A549 (cell line): Measurements from ENCODE around the gene LSM12. TPM values are rescaled to one million over a fixed set of nuclear protein-coding genes. Genes with fewer than 3 reads are reported as not detected.

Source experiments
- ATAC-seq, 2 experiments: fragments of 200-7000 bp in 1 of 2; fragments of >200 bp in 1 of 2; cut with Nextera tagmentation in 1 of 2; cut with Tn5 transposase in 1 of 2; 3 replicates each; pipeline versions ENCODE4 v1.8.0 to v1.9.1; 2018 to 2020; ENCODE audit warnings: mild to moderate bottlenecking in 1 of 2, moderate library complexity in 1 of 2
- CTCF ChIA-PET: fragments of 300-600 bp; sonication (Branson Sonifier 250); formaldehyde crosslinking; extraction: SDS; loops from one replicate; lab custom pipeline; 2021; ENCODE audit warnings: antibody characterized with exemption, inconsistent platforms; lab: Yijun Ruan, JAX
- POLR2A ChIA-PET: fragments of 350-600 bp; formaldehyde crosslinking; extraction: SDS; loops from one replicate; lab custom pipeline; 2021; ENCODE audit warnings: antibody characterized with exemption, inconsistent platforms; lab: Yijun Ruan, JAX
- DNase-seq, 2 experiments: peaks; one replicate each; pipeline versions ENCODE4 v3.0.0 to v3.0.0-alpha.2; 2011 to 2016; ENCODE audit warnings: low read depth in 1 of 2, low spot score in 1 of 2
- FAIRE-seq: peaks from 2 replicates; lab custom pipeline; 2011; peaks lifted over from hg19 to GRCh38; lab: Jason Lieb, UNC
- H3K27ac ChIP-seq, 2 experiments: fragments of >200 bp; sonication (Bioruptor Twin); formaldehyde crosslinking; 3 replicates each; pipeline ENCODE4 v1.5.1; 2016 to 2017
- H3K4me1 ChIP-seq: fragments of >200 bp; sonication (Bioruptor Twin); formaldehyde crosslinking; 3 replicates; pipeline ENCODE4 v1.6.1; 2016
- H3K4me2 ChIP-seq: fragments of >200 bp; sonication (Bioruptor Twin); formaldehyde crosslinking; 3 replicates; pipeline ENCODE4 v1.6.1; 2016
- H3K4me3 ChIP-seq: fragments of >200 bp; sonication (Bioruptor Twin); formaldehyde crosslinking; 3 replicates; pipeline ENCODE4 v1.5.1; 2016
- H3K9me3 ChIP-seq: fragments of >200 bp; sonication (Bioruptor Twin); formaldehyde crosslinking; 3 replicates; pipeline ENCODE4 v1.6.1; 2016
- ATOH8 ChIP-seq: fragments of 250-450 bp; sonication (Bioruptor Pico); IDR thresholded peaks from 2 replicates; pipeline ENCODE4 v1.5.0; 2020; ENCODE audit warnings: low read depth, mild to moderate bottlenecking, moderate library complexity
- CBX2 ChIP-seq: fragments of 200-600 bp; sonication (generic); IDR thresholded peaks from 2 replicates; pipeline ENCODE4 v1.6.1; 2016; ENCODE audit warnings: low read depth, mild to moderate bottlenecking, borderline replicate concordance
- CHD4 ChIP-seq: fragments of 200-600 bp; sonication (generic); IDR thresholded peaks from 2 replicates; pipeline ENCODE4 v1.6.1; 2016; ENCODE audit warnings: antibody characterized with exemption, mild to moderate bottlenecking, borderline replicate concordance
- CTCF ChIP-seq: fragments of >200 bp; sonication (Bioruptor Twin); formaldehyde crosslinking; IDR thresholded peaks from 3 replicates; pipeline ENCODE4 v1.5.1; 2016
- HDAC2 ChIP-seq: fragments of 200-600 bp; sonication (generic); IDR thresholded peaks from 2 replicates; pipeline ENCODE4 v1.6.1; 2016
- HES2 ChIP-seq: fragments of >200 bp; sonication (Bioruptor Twin); formaldehyde crosslinking; IDR thresholded peaks from 2 replicates; pipeline ENCODE4 v1.6.1; 2016
- HOXB13 ChIP-seq: fragments of 250-450 bp; sonication (Bioruptor Pico); IDR thresholded peaks from 2 replicates; pipeline ENCODE4 v1.5.0; 2020; ENCODE audit warnings: low read depth, mild to moderate bottlenecking, moderate library complexity
- HOXB5 ChIP-seq: fragments of 250-450 bp; sonication (Bioruptor Pico); IDR thresholded peaks from 2 replicates; pipeline ENCODE4 v1.5.0; 2020; ENCODE audit warnings: mild to moderate bottlenecking, moderate library complexity
- JUN ChIP-seq, 2 experiments: fragments of >200 bp; sonication (Bioruptor Twin); formaldehyde crosslinking; IDR thresholded peaks; 2 replicates in 1 of 2; 3 replicates in 1 of 2; pipeline ENCODE4 v1.6.1; 2016 to 2017
- KDM5A ChIP-seq: fragments of 200-600 bp; sonication (generic); IDR thresholded peaks from 2 replicates; pipeline ENCODE4 v1.6.1; 2016; ENCODE audit warnings: antibody characterized with exemption, mild to moderate bottlenecking
- MAFK ChIP-seq: fragments of 450-650 bp; IDR thresholded peaks from 2 replicates; pipeline ENCODE4 v1.6.1; 2014; ENCODE audit not compliant: partially characterized antibody
- MAZ ChIP-seq: fragments of 150-350 bp; IDR thresholded peaks from 2 replicates; pipeline ENCODE4 v1.6.1; 2014; ENCODE audit warnings: antibody characterized with exemption, low read depth, low read length, borderline replicate concordance
- NPAS2 ChIP-seq: fragments of 250-450 bp; sonication (Bioruptor Pico); IDR thresholded peaks from 2 replicates; pipeline ENCODE4 v1.8.0; 2022; ENCODE audit warnings: mild to moderate bottlenecking, moderate library complexity, borderline replicate concordance
- NR3C1 ChIP-seq: fragments of >200 bp; sonication (Bioruptor Twin); formaldehyde crosslinking; IDR thresholded peaks from 3 replicates; pipeline ENCODE4 v1.6.1; 2017
- RAD21 ChIP-seq, 2 experiments: fragments of >200 bp in 1 of 2; sonication (Bioruptor Twin) in 1 of 2; formaldehyde crosslinking in 1 of 2; IDR thresholded peaks in 1 of 2; conservative IDR thresholded peaks in 1 of 2; 2 replicates in 1 of 2; 3 replicates in 1 of 2; pipeline ENCODE4 v1.6.1; 2012 to 2018; ENCODE audit warnings: inconsistent platforms in 1 of 2
- RARB ChIP-seq: fragments of 250-450 bp; sonication (Bioruptor Pico); IDR thresholded peaks from 2 replicates; pipeline ENCODE4 v1.8.0; 2021; ENCODE audit warnings: mild to moderate bottlenecking, moderate library complexity
- SMC3 ChIP-seq: fragments of >200 bp; sonication (Bioruptor Twin); formaldehyde crosslinking; IDR thresholded peaks from 3 replicates; pipeline ENCODE4 v1.6.1; 2018; ENCODE audit warnings: inconsistent platforms
- TP53 ChIP-seq: fragments of 250-450 bp; sonication (Bioruptor Pico); IDR thresholded peaks from 2 replicates; pipeline ENCODE4 v1.5.0; 2021; ENCODE audit warnings: mild to moderate bottlenecking, moderate library complexity
- ZFP36 ChIP-seq: fragments of 450-650 bp; IDR thresholded peaks from 2 replicates; pipeline ENCODE4 v1.6.1; 2014; ENCODE audit warnings: borderline replicate concordance; ENCODE audit not compliant: partially characterized antibody
- ZSCAN20 ChIP-seq: fragments of 250-450 bp; sonication (Bioruptor Pico); IDR thresholded peaks from 2 replicates; pipeline ENCODE4 v1.8.0; 2022; ENCODE audit warnings: mild to moderate bottlenecking, moderate library complexity
- WGBS: methylation state at CpG from one replicate; pipeline ENCODE4 v1.1.6; 2017; ENCODE audit errors: missing lambda C conversion rate; 5-methylcytosine and 5-hydroxymethylcytosine counted together
- polyA plus RNA-seq, 4 experiments: library from polyadenylated mRNA; depleted of rRNA in 3 of 4; stranded (reverse); fragments of >200 nt; fragmentation: RNase III in 1 of 4; extraction: RNeasy Plus Mini Kit Qiagen cat#74134 plus additional on column Dnase treatment in 1 of 4; gene quantifications; 2 replicates in 3 of 4; 3 replicates in 1 of 4; pipeline ENCODE4 v1.2.3, GENCODE V29; 2011 to 2017

The LSM12 gene
- polyA plus RNA-seq, 2 of the 4 experiments (the other 2 are of a cell fraction) = 43.9 to 75.0 TPM

GRCh38 chr17:44066204-44066930 is at the start of gene LSM12 (continued):
- TF ChIP-seq JUN (IDR thresholded peaks at IDR 0.05) (peak; percentile 61 to 96; a peak in 4 of 5 replicates), KDM5A (no peak)

- H3K27ac ChIP-seq = peak overlapping the region in 1 of 2 experiments; percentile 13; a peak in 1 of 6 replicates
- H3K4me3 ChIP-seq = no peak overlapping the region
- CTCF ChIA-PET = interaction anchor here (0.6 to 39.6 kb wide), 45 partner anchors 8 to 521 kb away, joined by 3 to 1202 read pairs (median 4); partner anchors contain the start of genes G6PC3, HDAC5, HROB and LSM12
- no peak overlapping the region for H3K4me2 ChIP-seq
- WGBS = 43% methylated on average over 11 of the region's 11 CpGs
- peak; percentile 88 for TF ChIP-seq RAD21 (conservative IDR thresholded peaks at IDR 0.05 in 1 of 2, IDR thresholded peaks at IDR 0.05 in 1 of 2)
- TF ChIP-seq SMC3 = peak; percentile 88
- TF ChIP-seq ATOH8 (CRISPR knock-in tag) = no peak
- TF ChIP-seq MAZ = peak; percentile 97
- TF ChIP-seq CTCF = peak; percentile 87
- no peak for TF ChIP-seq NPAS2 (CRISPR knock-in tag)
- TF ChIP-seq, all 56 proteins: peak for 4
- POLR2A ChIA-PET = interaction anchor here (0.5 to 1.5 kb wide), 7 partner anchors 8 to 49 kb away, joined by 3 to 16 read pairs (median 5); partner anchors contain the start of genes G6PC3, HDAC5 and LSM12
- peak; percentile 35 to 67; a peak in 3 of 6 replicates for ATAC-seq
- DNase-seq = peak; percentile 57 to 81
- FAIRE-seq = no peak
- Histone ChIP-seq H3K4me1 (peaks cover 21% of the 10 kb centered on the region), H3K9me3 (no peaks in the 10 kb centered on the region)
Observed at GRCh38 chr17:44115585-44116415, 49.3 kb upstream of the LSM12 start.

- peaks cover 37% of the 10 kb centered on the region for H3K4me1 ChIP-seq
- no peaks in the 10 kb centered on the region for H3K9me3 ChIP-seq
- ChIA-PET CTCF (interaction anchor here (0.8 to 39.6 kb wide), 22 partner anchors 6 to 523 kb away, joined by 3 to 1202 read pairs (median 16); partner anchors contain the start of genes G6PC3, HDAC5, HROB and LSM12), POLR2A (interaction anchor here (1.2 kb wide), 1 partner anchor 9 kb away, joined by 3 read pairs; the partner anchor contains the start of gene HDAC5)
- H3K4me2 ChIP-seq = no peak overlapping the region
- H3K27ac ChIP-seq = no peak overlapping the region
- no peak for FAIRE-seq
- no peak for TF ChIP-seq NR3C1
- TF ChIP-seq HDAC2 = no peak
- TF ChIP-seq CBX2 = no peak
- no peak for TF ChIP-seq RARB (CRISPR knock-in tag)
- no peak for TF ChIP-seq RAD21 (conservative IDR thresholded peaks at IDR 0.05 in 1 of 2, IDR thresholded peaks at IDR 0.05 in 1 of 2)
- TF ChIP-seq HOXB5 (CRISPR knock-in tag) = no peak
- no peak for TF ChIP-seq HES2
- TF ChIP-seq ZFP36 = no peak
- no peak for TF ChIP-seq CTCF
- no peak for TF ChIP-seq MAFK
- no peak for TF ChIP-seq ZSCAN20 (CRISPR knock-in tag)
- no peak for TF ChIP-seq HOXB13 (CRISPR knock-in tag)
- no peak for TF ChIP-seq CHD4
- no peak for TF ChIP-seq TP53 (CRISPR knock-in tag)
- H3K4me3 ChIP-seq = no peak overlapping the region
- WGBS = 85% methylated on average over 7 of the region's 9 CpGs
- no peak for ATAC-seq
- DNase-seq = no peak
Observed at GRCh38 chr17:44113868-44114840, 47.7 kb upstream of the LSM12 start.
